HFFc6 (cell line): ENCODE data around the gene HOXB4. TPM values are rescaled to one million over a fixed set of nuclear protein-coding genes. Genes with fewer than 3 reads are reported as not detected.
A peak's percentile ranks its signal among the peaks of the same experiment; 100 is the strongest.

Source experiments
- DNase-seq: peaks from one replicate; pipeline ENCODE4 v3.0.0-alpha.2; 2018
- H3K27ac Mint-ChIP-seq: 2 replicates; pipeline ENCODE4 v1.8.0; 2020; ENCODE audit warnings: mild to moderate bottlenecking, mixed read lengths
- H3K27me3 Mint-ChIP-seq: 2 replicates; pipeline ENCODE4 v1.8.0; 2021; ENCODE audit warnings: mild to moderate bottlenecking, moderate library complexity, mixed read lengths; ENCODE audit not compliant: insufficient read depth
- H3K36me3 Mint-ChIP-seq: 2 replicates; pipeline ENCODE4 v1.8.0; 2021; ENCODE audit warnings: low read depth, mixed read lengths
- H3K4me1 Mint-ChIP-seq: 2 replicates; pipeline ENCODE4 v1.8.0; 2020; ENCODE audit warnings: low read depth, mixed read lengths
- H3K4me3 Mint-ChIP-seq: 2 replicates; pipeline ENCODE4 v1.8.0; 2020; ENCODE audit warnings: mild to moderate bottlenecking, moderate library complexity, mixed read lengths
- H3K9me3 Mint-ChIP-seq: 2 replicates; pipeline ENCODE4 v1.8.0; 2020; ENCODE audit warnings: mild to moderate bottlenecking, mixed read lengths
- CTCF ChIP-seq: fragments of 200-600 bp; sonication (generic); IDR thresholded peaks from 2 replicates; pipeline ENCODE4 v1.5.0; 2021; ENCODE audit warnings: antibody characterized with exemption, mild to moderate bottlenecking
- total RNA-seq, 6 experiments: library from RNA; stranded (reverse); fragmentation: NEBNext Ultra II Directional; extraction: Animal tissue kit (Norgen Biotek cat#: 25700); gene quantifications; 2 replicates in 1 of 6; 3 replicates in 5 of 6; pipeline ENCODE4 v1.2.3, GENCODE V29; 2021

HOXB4 gene
- total RNA-seq, 6 experiments from 2014 or later, result not detected

- no peak for DNase-seq
- H3K4me3 Mint-ChIP-seq, result no peak overlapping the region
- no peaks in the 10 kb centered on the region for H3K36me3 Mint-ChIP-seq
- no peaks in the 10 kb centered on the region for H3K9me3 Mint-ChIP-seq
- peaks cover 20% of the 10 kb centered on the region for H3K4me1 Mint-ChIP-seq
- H3K27ac Mint-ChIP-seq, result no peak overlapping the region
- H3K27me3 Mint-ChIP-seq, result peaks cover 97% of the 10 kb centered on the region
- no peak for TF ChIP-seq CTCF
Observed at GRCh38 chr17:48599354-48599753, 21.2 kb upstream of the HOXB4 start.

DNA sequence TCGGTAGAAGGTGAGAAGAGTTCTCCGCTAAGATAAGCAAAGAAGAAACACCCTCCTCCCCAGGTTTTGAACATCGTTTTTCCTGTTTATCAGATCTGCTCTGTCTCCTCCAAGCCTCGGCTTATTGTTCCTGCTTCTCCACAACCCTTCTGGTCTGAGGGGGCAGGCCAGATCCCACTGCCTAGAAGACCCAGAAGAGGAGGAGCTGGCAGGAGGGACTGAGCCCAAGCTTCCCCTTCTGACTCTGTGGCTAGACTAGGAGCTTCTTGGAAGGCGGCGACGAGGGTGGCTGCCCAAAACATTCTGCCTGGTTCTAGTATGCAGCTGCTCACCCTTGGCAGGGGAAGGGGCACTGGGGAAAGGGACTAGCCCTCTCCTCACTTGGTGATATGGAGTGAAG lies 20.6 kb upstream of the HOXB4 start:
- peaks cover 97% of the 10 kb centered on the region for H3K27me3 Mint-ChIP-seq
- no peak for TF ChIP-seq CTCF
- DNase-seq, result no peak
- H3K4me1 Mint-ChIP-seq, result peaks cover 24% of the 10 kb centered on the region
- no peaks in the 10 kb centered on the region for H3K9me3 Mint-ChIP-seq
- no peak overlapping the region for H3K4me3 Mint-ChIP-seq
- no peaks in the 10 kb centered on the region for H3K36me3 Mint-ChIP-seq
- H3K27ac Mint-ChIP-seq, result no peak overlapping the region

- Mint-ChIP-seq H3K27ac (no peak overlapping the region), H3K4me3 (peak overlapping the region; percentile 68; the same call in 1 of the 2 replicates), H3K4me1 (peaks cover 29% of the 10 kb centered on the region), H3K36me3 (no peaks in the 10 kb centered on the region), H3K9me3 (no peaks in the 10 kb centered on the region), H3K27me3 (peaks cover 93% of the 10 kb centered on the region)
- no peak for DNase-seq
- TF ChIP-seq CTCF, result no peak
Observed at GRCh38 chr17:48597778-48598631, 19.9 kb upstream of the HOXB4 start.

DNA sequence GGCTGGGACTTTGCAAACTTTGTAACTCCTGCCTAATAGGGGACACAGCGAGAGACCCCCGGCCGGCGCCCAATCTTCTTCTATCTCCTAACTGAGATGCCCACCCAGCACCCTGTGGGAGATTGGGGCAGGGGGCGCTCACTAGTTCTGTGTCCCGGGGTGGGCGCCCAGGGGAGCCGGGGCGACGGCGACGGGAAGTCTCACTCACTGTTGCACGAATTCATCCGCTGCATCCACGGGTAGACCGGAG lies 19.3 kb upstream of the HOXB4 start:
- Mint-ChIP-seq H3K27me3 (peaks cover 92% of the 10 kb centered on the region), H3K4me1 (peaks cover 29% of the 10 kb centered on the region), H3K36me3 (no peaks in the 10 kb centered on the region), H3K9me3 (no peaks in the 10 kb centered on the region), H3K4me3 (peak overlapping the region; percentile 68; the same call in 1 of the 2 replicates), H3K27ac (no peak overlapping the region)
- TF ChIP-seq CTCF, result no peak
- no peak for DNase-seq

DNA sequence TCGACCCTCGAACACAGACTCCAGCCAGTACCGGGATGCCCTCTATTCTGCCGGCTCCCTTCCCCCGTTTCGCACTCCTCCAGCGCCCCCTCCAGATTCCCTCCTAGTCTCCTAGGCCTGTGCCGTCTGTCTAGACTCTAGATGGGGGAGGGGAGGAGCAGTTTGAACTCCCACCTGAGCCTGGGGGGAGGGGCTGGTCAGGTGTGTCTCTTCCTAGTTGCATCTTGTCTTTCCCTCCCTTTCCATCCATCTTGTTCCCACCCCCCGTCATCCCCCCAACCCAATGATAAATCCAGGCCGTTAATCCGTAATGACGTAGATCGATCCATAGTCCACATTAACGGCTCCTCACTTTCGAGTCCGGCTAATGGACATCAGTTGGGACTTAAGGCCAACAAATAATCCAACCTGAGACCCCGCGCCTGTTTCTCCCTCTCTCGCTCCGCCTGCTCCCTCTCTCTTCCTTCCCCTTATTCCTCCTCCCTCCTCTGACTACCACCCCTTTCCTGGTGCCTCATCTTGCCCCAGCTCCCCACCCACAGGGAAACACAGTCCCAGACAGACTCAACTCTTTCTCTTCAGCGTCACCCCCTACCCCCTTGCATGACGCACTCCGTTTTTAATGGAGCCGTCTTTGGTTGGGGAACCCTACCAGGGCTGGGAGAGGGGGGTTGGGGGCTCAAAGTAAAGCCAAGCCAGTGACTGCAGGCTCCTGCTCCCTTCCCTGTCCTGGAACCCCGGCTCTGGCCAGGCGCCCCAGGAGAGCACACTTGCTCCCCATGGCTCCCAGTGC lies 18.8 kb upstream of the HOXB4 start:
- Mint-ChIP-seq H3K4me1 (peaks cover 29% of the 10 kb centered on the region), H3K9me3 (no peaks in the 10 kb centered on the region)
- no peak for DNase-seq

More for the DNA sequence above, 18.8 kb upstream of the HOXB4 start:
- Mint-ChIP-seq H3K27ac (no peak overlapping the region), H3K27me3 (peaks cover 90% of the 10 kb centered on the region), H3K36me3 (no peaks in the 10 kb centered on the region), H3K4me3 (no peak overlapping the region; the same call in 1 of the 2 replicates)
- no peak for TF ChIP-seq CTCF
